IPS DF 6.9 (cell line): ENCODE data around the gene FBP2.
"Not testable (repeated sequence)": the region's sequence is repeated elsewhere in the genome, so short reads cannot be mapped to it uniquely, and the experiment has no call there.

Source experiments
- DNase-seq: peaks from one replicate; pipeline ENCODE4 v3.0.0-alpha.2; 2013; ENCODE audit warnings: low read depth, low spot score
- H3K27ac ChIP-seq: one replicate; pipeline ENCODE4 v1.5.1; 2013; ENCODE audit warnings: low read length, control low read depth
- H3K27me3 ChIP-seq: 2 replicates; pipeline ENCODE4 v1.6.1; 2013; ENCODE audit warnings: mild to moderate bottlenecking, low read length; ENCODE audit not compliant: control insufficient read depth, insufficient read depth
- H3K36me3 ChIP-seq: 2 replicates; pipeline ENCODE4 v1.6.1; 2013; ENCODE audit warnings: low read length; ENCODE audit not compliant: control insufficient read depth, insufficient read depth
- H3K4me1 ChIP-seq: 2 replicates; pipeline ENCODE4 v1.6.1; 2013; ENCODE audit warnings: low read length; ENCODE audit not compliant: control insufficient read depth, insufficient read depth
- H3K4me3 ChIP-seq: 2 replicates; pipeline ENCODE4 v1.5.1; 2013; ENCODE audit warnings: mild to moderate bottlenecking, low read length
- H3K9me3 ChIP-seq: 2 replicates; pipeline ENCODE4 v1.6.1; 2013; ENCODE audit warnings: low read length, inconsistent platforms; ENCODE audit not compliant: control insufficient read depth, insufficient read depth
- WGBS: extraction: QIAGEN DNeasy Blood & Tissue Kit; methylation state at CpG from one replicate; pipeline ENCODE4 v1.1.7; 2013; ENCODE audit warnings: mixed read lengths, missing lambda C conversion rate; ENCODE audit not compliant: insufficient read length, insufficient coverage; 5-methylcytosine and 5-hydroxymethylcytosine counted together

The FBP2 gene

GRCh38 chr9:94564279-94564678 lies 29.3 kb downstream of the FBP2 start:
- DNase-seq, H3K9me3 ChIP-seq, H3K36me3 ChIP-seq, H3K27me3 ChIP-seq, H3K4me3 ChIP-seq, H3K27ac ChIP-seq, H3K4me1 ChIP-seq: not testable (repeated sequence)
- no CpG with 5 or more reads among the region's 3 CpGs for WGBS

DNA sequence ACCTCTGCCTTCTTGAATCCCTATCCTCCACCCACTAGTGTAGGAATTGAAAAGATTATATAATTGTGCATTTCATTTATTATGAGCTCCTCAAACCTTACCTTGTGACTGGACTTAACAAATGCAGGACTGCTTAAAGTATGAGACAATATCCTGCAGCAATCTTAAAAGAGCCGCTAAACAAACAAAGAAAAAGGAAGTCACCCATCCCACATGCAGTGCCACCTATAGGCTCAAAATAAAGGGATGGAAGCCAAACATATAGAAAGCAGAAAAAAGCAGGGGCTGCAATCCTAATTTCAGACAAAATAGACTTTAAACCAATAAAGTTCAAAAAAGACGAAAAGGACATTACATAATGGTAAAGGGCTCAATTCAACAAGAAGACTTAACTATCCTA lies 30.1 kb downstream of the FBP2 start:
- no peaks in the 10 kb centered on the region for H3K27me3 ChIP-seq
- H3K36me3 ChIP-seq, result no peaks in the 10 kb centered on the region
- DNase-seq, result no peak
- no CpG with 5 or more reads among the region's 2 CpGs for WGBS
- H3K4me3 ChIP-seq, result no peak overlapping the region
- H3K9me3 ChIP-seq, result no peaks in the 10 kb centered on the region
- no peak overlapping the region for H3K27ac ChIP-seq
- H3K4me1 ChIP-seq, result no peaks in the 10 kb centered on the region

DNA sequence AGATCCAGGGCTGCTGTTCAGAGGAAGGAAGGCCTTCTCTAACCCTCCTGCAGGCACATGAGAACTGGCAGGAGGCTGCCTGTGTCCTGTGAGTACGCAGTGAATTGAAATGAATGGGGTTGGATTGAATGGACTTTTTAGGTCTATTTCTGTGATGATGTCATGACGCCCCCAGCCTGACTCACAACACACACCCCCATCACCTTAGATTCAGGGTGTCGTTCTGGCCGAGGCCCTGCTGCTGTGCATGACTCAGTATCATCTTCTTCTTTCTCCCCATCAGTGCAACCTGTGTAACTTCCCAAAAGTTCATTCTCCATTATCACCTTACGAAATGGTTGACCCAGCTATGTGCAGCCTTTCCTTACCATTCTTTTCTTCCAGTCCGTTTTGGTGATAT lies 33.4 kb downstream of the FBP2 start:
- Histone ChIP-seq H3K27me3 (no peaks in the 10 kb centered on the region), H3K36me3 (no peaks in the 10 kb centered on the region), H3K4me1 (no peaks in the 10 kb centered on the region), H3K4me3 (no peak overlapping the region), H3K27ac (no peak overlapping the region), H3K9me3 (no peaks in the 10 kb centered on the region)
- DNase-seq, result no peak
- WGBS, result no CpG with 5 or more reads among the region's 6 CpGs

DNA sequence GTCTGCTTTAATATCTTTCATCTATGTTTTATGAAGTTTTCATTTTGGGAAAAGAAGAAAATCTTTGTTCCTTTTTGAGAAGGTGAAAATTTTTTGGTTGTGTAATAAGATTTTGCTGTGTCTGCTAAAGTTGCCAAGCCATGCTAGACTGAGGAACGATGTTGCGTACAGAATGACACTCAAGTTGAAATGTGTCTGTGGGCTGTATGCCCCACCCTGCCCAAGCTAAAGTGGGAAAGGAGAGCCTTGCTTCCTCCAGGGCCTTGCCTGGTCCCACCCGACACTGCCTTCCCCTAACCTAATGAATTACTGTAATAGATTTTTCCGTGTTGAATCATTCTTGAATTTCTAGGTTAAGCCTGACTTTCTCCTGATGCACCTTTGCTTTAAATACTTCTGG lies 36.2 kb downstream of the FBP2 start:
- no peaks in the 10 kb centered on the region for H3K36me3 ChIP-seq
- no peak overlapping the region for H3K4me3 ChIP-seq
- no peaks in the 10 kb centered on the region for H3K4me1 ChIP-seq
- no peaks in the 10 kb centered on the region for H3K27me3 ChIP-seq
- no CpG with 5 or more reads among the region's 4 CpGs for WGBS
- DNase-seq, result no peak
- no peak overlapping the region for H3K27ac ChIP-seq
- H3K9me3 ChIP-seq, result no peaks in the 10 kb centered on the region

- DNase-seq, result peak; percentile 57
- no peaks in the 10 kb centered on the region for H3K9me3 ChIP-seq
- no peak within 1 kb of the TSS for H3K27ac ChIP-seq
- H3K4me1 ChIP-seq, result no peaks in the 10 kb centered on the region
- WGBS, result no CpG with 5 or more reads among the region's 40 CpGs
- no peaks in the 10 kb centered on the region for H3K27me3 ChIP-seq
- H3K36me3 ChIP-seq, result no peaks in the 10 kb centered on the region
- H3K4me3 ChIP-seq, result peak within 1 kb of the TSS; percentile 90
Measured at GRCh38 chr9:94554439-94555331, 38.9 kb downstream of the FBP2 start, which contains the start of gene PCAT7. Gene PCAT7 (plus strand): TSS chr9:94555083.

DNA sequence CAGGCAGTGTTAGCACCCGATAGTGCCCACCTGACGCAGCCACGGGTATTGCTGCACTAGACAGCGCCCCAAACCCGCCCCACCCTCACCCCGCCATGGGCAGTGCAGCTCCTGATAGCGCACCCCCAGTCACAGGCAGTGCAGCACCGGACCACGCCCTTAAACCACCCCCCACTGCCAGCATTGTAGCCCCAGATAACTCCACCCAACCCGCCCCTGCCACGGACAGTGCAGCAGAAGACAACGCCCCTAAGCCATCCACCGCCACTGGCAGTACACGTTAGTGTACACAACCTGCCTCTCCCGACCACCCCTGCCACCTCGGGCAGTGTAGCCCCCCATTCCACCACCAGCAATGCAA lies 39.6 kb downstream of the FBP2 start:
- Histone ChIP-seq H3K4me3 (peak overlapping the region; percentile 90; the same call in 1 of the 2 replicates), H3K4me1 (no peaks in the 10 kb centered on the region), H3K9me3 (no peaks in the 10 kb centered on the region), H3K27ac (no peak overlapping the region), H3K27me3 (no peaks in the 10 kb centered on the region), H3K36me3 (no peaks in the 10 kb centered on the region)
- no peak for DNase-seq
- WGBS, result no CpG with 5 or more reads among the region's 16 CpGs

DNA sequence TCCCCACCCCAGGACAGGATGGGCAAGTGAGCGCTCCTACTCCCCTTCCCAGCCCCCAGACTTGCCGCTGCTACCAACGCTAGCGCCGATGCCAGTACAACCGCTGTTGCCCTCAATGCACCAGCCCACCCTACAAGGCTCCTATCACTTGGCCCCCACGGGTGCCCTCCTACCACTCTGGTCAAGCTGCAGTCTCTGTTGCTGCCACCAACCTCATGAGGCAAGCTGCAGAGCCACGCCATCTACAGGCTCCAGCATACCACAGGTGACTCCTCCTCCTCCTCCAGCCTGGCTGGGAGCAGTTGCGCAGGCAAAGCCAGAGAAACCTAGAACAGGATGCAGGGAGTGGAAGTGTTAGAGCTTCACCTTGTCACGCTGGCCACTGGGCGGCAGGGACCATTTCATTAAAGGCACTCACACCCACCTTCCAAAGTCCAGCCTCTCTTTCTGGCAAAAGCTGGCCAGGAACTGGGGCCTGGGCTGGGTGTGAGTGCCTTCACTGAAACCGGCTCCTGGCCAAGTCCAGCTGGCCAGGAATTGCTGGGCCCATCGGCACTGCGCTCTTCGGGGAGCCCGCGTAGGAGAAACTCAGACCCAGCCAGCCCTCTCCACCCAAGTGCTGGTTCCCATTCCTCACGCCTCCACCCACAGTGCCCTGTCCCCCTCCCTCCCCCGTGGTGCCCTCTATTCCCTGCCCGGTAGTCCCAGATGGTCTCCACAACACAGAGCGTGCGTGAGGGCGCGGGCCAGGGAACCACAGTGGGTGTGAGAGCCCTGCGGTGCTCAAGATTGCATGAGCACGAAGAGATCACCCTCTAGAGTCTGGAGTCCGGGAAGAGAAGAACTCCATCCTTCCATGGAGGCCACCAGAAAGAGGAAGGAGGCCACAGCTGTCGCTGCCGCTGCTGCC lies 40.3 kb downstream of the FBP2 start:
- H3K4me3 ChIP-seq, result no peak overlapping the region
- no peaks in the 10 kb centered on the region for H3K36me3 ChIP-seq
- no peaks in the 10 kb centered on the region for H3K27me3 ChIP-seq
- no CpG with 5 or more reads among the region's 29 CpGs for WGBS
- H3K9me3 ChIP-seq, result no peaks in the 10 kb centered on the region
- DNase-seq, result no peak
- no peaks in the 10 kb centered on the region for H3K4me1 ChIP-seq
- no peak overlapping the region for H3K27ac ChIP-seq

- no peaks in the 10 kb centered on the region for H3K9me3 ChIP-seq
- H3K4me3 ChIP-seq, result no peak overlapping the region
- H3K36me3 ChIP-seq, result no peaks in the 10 kb centered on the region
- no peaks in the 10 kb centered on the region for H3K4me1 ChIP-seq
- no peak for DNase-seq
- no peaks in the 10 kb centered on the region for H3K27me3 ChIP-seq
- no peak overlapping the region for H3K27ac ChIP-seq
- WGBS, result no CpG with 5 or more reads among the region's 1 CpG
Measured at GRCh38 chr9:94545940-94546339, 47.7 kb downstream of the FBP2 start.

DNA sequence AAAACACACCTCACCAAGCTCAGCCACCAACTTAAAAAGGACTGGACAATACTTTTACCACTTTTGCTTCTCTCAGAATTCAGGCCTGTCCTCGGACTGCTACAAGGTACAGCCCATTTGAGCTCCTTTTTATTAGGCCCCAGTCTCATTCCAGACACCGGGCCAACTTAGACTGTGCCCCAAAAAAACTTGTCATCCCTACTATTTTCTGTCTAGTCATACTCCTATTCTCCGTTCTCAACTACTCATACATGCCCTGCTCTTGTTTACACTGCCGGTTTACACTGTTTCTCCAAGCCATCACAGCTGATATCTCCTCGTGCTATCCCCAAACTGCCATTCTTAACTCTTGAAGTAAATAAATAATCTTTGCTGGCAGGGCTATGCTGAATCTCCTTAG lies 49.3 kb downstream of the FBP2 start:
- not testable (repeated sequence) for H3K4me3 ChIP-seq, DNase-seq, H3K27ac ChIP-seq, H3K4me1 ChIP-seq, H3K9me3 ChIP-seq, H3K27me3 ChIP-seq, H3K36me3 ChIP-seq
- WGBS, result no CpG with 5 or more reads among the region's 5 CpGs

DNA sequence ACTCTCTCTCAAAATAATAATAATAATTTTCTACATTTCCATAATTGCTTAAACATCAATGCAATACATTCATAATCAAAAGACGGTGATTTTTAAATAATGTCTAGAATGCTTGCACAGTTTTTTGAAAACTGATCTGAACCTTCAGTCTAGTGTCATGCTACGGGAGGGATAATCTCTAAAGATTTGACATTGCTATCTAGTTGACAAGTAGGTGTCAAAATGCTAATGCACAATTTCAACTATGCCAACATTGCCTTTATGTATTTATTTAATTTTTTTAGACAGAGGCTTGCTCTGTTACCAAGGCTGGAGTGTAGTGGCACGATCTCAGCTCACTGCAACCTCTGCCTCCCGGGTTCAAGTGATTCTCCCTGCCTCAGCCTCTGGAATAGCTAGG lies 54.7 kb downstream of the FBP2 start:
- no peaks in the 10 kb centered on the region for H3K9me3 ChIP-seq
- no peak overlapping the region for H3K27ac ChIP-seq
- H3K4me1 ChIP-seq, result no peaks in the 10 kb centered on the region
- DNase-seq, result no peak
- no peak overlapping the region for H3K4me3 ChIP-seq
- H3K36me3 ChIP-seq, result no peaks in the 10 kb centered on the region
- 100% methylated on average over 1 of the region's 4 CpGs for WGBS
- no peaks in the 10 kb centered on the region for H3K27me3 ChIP-seq
